CD4-positive, alpha-beta T cell treated with Interleukin-12 subunit alpha and Interleukin-12 subunit beta, for 1 hour (primary cell): ENCODE measurements around the gene TPSB2.
"Not testable (repeated sequence)": the region's sequence is repeated elsewhere in the genome, so short reads cannot be mapped to it uniquely, and the experiment has no call there.

ENCODE experiments used
- DNase-seq: peaks from one replicate; pipeline ENCODE4 v3.0.0-alpha.2; 2020

Gene TPSB2

GRCh38 chr16:1230084-1230470 lies at the start of gene TPSB2:
TPSB2 (minus strand) TSS chr16:1230184; CDS start chr16:1229951, 233 bp downstream.
- not testable (repeated sequence) for DNase-seq

DNA sequence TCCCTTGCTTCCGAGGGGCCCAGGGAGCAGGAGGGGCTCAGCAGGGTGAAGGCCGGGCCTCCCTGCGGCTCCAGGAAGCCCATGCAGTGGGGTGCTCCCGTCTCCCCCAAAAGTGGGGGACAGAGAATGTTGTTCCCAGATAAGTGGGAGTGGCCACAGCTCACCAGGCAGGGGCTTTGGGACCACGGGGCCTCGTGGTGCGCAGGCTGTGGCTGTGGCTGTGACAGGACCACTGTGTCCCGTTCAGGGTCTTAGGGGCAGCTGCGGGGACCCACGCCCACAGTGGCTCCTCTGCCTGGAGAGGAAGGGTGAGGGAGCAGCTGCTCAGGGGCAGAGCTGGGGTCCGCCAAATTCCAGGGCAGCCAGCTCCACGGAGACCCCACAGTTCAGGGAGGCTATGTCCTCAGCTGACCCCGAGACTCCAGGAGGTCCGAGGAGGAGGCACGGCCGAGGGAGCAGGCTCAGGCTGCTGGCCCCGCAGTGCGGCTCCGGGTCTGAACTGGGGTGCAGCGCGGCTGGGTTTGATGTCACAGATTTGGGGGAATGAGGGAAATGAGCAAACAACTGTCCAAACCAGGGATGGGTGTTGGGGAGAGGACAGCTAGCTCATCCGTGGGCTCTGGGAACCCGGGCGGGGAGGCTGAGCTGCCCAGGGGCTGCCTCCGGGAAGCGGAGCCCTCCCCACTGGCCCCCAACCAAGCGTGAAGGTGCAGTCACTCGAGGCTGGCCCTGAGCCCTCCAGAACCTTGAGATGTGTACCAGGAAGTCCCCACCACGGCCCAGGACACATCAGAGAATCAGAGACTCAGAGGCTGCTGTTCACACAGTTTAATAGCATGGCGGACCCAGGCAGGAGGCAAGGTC lies 49.3 kb upstream of the TPSB2 start:
- no peak for DNase-seq

- DNase-seq = no peak
Measured at GRCh38 chr16:1278477-1278876, 48.5 kb upstream of the TPSB2 start.

DNA sequence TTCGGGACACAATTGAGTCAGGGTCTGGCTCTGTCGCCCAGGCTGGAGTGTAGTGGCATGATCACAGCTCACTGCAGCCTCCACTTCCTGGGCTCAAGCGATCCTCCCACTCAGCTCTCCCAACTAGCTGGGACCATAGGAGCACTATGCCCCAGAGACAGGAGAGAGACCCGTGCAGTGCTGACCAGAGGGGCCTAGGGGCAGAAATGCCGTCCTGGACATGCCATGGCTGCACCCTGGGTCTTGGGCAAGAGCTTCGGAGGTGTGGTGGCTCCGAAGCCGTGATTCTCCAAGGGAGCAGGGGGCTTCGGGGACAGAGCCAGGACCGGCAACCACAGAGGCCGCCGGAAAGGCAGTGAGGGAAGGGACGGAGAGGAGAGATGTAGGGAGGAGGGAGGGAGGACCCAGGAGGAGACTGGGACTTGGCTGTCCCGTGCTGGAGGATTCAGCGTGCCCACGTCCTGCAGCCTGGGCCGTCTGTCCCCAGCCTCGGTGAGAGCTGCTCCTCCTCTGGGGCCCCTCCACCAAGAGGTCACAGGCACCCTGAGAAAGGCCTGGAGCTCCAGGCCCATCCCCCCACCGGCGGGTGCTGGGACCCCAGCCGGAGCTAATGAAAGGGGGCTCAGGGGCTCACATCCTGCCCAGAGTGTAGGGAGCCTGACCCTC lies 47.8 kb upstream of the TPSB2 start:
- no peak for DNase-seq

GRCh38 chr16:1277151-1277598 lies 47.2 kb upstream of the TPSB2 start:
- DNase-seq = no peak

DNA sequence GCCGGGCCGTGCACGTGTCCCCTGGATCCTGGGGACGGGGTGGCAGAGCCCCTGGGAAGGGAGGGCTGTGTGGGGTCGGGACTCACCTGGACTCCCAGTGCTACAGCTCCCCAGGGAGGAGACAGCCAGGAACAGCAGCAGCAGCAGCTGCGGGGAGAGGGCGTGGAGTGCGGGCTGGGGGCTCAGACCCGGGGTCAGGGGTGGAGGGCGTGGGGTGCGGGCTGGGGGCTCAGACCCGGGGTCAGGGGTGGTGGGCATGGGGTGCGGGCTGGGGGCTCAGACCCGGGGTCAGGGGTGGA lies 46.5 kb upstream of the TPSB2 start:
- DNase-seq = no peak

- no peak for DNase-seq
Measured at GRCh38 chr16:1275791-1276579, 46.0 kb upstream of the TPSB2 start.

DNA sequence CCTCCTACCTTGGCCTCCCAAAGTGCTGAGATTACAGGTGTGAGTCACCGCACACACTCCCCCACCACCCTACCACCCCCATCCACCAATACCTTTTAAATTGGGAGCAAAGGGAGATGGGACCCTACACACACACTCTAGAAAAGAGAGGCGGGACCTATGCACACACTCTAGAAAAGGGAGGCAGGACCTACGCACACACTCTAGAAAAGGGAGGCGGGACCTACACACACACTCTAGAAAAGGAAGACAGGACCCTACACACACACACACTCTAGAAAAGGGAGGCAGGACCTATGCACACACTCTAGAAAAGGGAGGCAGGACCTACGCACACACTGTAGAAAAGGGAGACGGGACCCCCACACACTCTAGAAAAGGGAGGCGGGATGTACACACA lies 44.8 kb upstream of the TPSB2 start:
- no peak for DNase-seq

DNA sequence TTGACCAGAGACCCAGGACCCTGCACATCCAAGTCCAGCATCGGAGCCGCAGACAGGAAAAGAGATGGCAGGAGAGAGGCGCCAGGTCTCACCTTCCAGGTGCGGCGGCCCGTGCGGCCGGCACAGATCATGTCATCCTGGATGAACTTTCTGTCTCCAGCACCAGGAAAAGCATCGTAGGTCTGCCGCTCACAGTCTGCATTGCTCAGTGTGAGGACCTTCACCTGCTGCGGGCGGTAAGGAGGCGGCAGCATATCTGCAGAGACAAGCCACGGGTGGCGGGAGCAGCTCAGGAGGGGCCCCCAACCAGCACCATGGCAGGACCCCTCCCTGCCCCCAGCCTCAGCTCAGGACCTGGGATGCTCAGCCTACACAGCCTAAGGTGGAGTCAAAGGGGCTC lies 43.8 kb upstream of the TPSB2 start:
- no peak for DNase-seq

DNA sequence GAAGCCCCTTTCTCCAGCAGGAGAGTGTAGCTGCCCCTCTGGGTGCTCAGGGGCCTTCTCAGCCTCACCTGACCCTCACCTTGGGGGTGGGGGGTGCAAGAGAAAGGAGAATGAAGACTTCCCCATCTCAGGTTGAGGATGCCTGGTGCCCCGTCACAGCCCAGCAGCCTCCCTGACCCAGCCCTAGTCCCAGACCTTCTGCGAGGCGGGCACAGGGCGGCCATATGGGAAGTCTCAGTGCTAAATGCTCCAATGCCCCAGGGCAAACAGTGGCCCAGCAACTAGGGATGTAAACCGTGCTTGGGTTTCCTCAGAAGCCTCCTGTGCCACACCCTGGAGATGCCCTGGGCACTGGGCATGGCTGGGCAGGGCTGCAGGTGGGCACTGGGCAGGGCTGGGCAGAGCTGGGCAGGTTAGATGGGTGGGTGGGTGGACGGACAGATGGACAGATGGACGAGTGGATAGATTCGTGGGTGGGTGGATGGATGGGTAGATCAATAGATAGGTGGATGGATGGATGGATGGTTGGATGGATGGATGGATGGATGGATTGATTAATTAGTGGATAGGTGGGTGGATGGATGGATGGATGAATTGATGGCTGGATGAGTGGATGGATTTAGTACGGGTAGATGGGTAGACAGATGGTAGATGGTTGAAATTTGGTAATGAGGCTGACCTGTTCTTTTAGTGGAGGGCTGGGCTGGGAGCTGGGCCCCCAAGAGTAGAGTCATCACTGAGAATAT lies 42.6 kb upstream of the TPSB2 start:
- DNase-seq = no peak

DNA sequence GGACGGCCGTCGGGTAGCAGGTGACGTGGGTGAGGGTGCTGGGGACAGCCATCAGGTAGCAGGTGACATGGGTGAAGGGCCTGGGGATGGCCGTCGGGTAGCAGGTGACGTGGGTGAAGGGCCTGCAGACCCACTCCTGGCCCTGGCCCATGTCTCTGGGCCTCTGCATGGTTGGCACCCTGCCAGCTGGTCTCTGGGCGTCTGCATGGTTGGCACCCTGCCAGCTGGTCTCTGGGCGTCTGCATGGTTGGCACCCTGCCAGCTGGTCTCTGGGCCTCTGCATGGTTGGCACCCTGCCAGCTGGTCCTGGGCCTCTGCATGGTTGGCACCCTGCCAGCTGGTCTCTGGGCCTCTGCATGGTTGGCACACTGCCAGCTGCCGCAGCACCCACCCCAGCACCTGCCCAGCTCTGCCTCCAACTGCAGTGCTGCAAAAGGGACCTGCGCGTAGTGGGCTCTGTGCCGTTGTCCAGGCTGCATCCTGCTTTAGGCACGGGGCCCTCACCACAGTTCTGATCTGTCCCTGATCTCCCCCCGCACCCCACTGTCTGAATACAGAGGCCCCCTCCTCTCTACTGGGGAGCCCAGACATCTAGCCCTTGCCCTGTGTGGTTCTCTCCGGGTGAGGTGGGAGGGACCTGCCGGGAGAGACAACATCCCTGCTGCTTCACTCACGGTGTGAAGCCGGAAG lies 41.9 kb upstream of the TPSB2 start:
- not testable (repeated sequence) for DNase-seq

DNA sequence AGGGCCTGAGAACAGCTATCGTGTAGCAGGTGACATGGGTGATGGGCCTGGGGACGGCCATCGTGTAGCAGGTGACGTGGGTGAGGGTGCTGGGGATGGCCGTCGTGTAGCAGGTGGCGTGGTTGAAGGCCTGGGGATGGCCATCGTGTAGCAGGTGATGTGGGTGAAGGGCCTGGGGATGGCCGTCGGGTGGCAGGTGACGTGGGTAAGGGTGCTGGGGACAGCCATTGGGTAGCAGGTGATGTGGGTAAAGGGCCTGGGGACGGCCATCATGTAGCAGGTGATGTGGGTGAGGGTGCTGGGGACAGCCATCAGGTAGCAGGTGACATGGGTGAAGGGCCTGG lies 41.4 kb upstream of the TPSB2 start:
- DNase-seq = no peak

DNA sequence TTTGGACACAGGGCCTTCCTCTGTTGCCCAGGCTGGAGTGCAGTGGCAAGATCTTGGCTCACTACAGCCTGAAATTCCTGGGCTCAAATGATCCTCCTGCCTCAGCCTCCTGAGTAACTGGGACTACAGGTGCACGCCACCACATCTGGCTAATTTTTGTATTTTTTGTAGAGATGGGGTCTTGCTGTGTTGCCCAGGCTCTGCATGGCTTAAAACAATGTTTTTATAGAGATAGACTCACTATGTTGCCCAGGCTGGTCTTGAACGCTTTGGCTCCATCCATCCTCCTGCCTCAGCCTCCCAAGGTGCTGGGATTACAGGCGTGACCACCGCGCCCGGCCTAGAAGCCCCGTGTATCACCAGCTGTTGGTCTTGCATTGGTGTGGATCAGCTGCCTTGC lies 39.4 kb upstream of the TPSB2 start:
- DNase-seq = not testable (repeated sequence)

GRCh38 chr16:1265826-1266225 lies 35.8 kb upstream of the TPSB2 start:
- DNase-seq = no peak

GRCh38 chr16:1265090-1265630 lies 35.2 kb upstream of the TPSB2 start:
- DNase-seq = no peak

- no peak for DNase-seq
Measured at GRCh38 chr16:1264345-1265089, 34.5 kb upstream of the TPSB2 start.

DNA sequence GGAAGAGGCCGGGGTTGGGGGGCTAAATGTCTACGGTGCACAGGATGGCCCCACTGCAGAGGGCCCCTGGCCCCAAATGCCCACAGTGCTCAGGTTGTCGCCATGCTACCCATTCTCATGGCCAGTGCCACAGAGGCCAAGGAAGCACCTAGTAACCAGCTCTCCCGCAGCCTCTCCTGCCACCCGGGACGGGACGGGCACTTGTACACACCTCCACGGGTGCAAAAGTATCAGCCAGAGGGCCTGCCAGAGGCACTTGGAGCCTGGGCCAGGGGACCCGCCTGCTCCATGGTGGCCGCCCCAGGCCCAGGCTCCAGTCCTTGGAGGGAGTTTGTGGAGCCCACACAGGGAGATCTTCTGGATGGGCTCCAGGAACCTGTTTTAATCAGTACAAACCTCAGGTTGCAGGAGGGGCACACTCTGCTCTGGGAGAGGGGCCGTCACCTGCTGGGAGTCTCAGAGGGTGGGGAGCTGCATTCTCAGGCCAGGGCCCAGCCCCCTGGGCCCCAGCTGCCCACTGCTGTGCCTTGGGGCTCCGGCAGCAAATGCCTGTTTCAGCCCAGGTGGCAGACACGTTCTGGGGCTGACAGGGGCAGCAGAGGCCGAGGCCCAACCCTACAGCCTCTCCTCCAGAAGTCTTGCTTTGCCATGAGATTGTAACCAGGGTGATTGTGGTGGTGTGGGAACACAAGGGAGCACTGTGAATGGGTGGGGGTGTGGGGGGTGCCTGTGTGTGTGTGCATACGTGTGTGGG lies 33.8 kb upstream of the TPSB2 start:
- no peak for DNase-seq

GRCh38 chr16:1262846-1263221 lies 32.9 kb upstream of the TPSB2 start:
- DNase-seq = no peak

DNA sequence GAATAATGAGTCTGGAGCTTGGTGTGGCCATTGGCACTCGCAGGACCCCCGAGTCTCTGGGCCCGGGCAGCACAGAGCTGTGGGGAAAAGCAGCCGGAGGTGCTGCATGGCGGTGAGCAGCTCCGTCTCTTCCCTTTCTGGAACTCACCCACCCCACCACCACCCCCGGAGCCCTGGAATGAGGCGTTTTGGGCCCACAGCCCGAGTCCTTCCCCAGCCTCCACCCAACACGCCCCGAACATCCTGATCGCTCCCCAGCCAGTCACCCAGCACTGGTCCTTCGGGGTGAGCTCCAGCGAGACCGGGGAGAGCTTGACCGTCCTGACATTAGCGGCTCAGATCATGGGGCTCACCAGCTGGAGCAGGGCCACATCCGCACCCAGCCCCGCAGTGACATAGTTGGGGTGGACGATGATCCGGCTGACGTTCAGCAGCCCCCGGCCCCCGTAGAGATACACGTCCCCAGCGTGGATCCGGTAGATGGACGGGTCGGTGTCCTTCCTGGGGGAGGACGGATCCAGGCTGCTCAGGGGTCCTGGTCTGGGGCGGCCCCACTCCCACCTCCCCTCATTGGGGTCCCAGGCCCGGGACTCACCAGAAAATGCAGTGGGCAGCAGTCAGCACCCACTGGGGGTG lies 32.3 kb upstream of the TPSB2 start:
- no peak for DNase-seq
